Measurements from ENCODE around the gene KIF16B.

DNA sequence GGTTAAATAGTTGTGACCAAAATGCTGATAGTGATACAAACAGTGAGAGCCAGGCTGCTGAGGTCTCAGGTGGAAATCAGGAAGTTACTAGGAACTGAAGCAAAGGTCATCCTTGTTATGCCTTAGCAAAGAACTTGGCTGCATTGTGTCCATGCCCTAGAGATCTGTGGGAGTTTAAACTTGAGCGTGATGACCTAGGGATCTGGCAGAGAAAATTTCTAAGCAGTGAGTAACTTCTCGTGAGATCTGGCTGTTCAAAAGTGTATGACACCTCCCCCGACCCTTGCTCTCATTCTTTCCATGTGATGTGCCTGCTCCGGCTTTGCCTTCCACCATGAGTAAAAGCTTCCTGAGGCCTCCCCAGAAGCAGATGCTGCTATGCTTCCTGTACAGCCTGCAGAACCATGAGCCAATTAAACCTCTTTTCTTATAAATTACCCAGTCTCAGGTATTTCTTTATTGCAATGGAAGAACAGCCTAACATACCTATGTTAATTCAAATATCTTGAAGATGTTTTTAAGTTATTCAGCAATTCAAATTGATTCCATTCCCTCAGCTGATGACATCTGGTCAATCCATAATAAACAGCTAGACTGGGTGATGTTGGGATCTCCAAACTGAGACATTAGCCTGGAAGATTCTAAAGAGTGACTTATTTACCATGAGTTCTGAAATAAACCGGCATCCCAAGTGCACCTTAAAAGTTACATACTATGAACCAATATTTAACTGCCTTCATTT, 33.8 kb downstream of the KIF16B start:
- TF ChIP-seq CTCF (conservative IDR thresholded peaks at IDR 0.05; ENCODE audit: low read depth, low read length) (no peak), EZH2 (IDR thresholded peaks at IDR 0.05; ENCODE audit: borderline replicate concordance, low read depth, low read length, poor library complexity, severe bottlenecking) (no peak)
